Sigmoid colon (tissue), 4 donors: ENCODE data around the gene CZIB.

Source experiments
- EP300 ChIP-seq, 4 donors: sonication (generic); formaldehyde crosslinking; IDR thresholded peaks; one replicate each; pipeline ENCODE4 v1.6.1; 2017; ENCODE audit warnings: antibody characterized with exemption in 4 of 4
- POLR2A ChIP-seq, 2 donors: fragments of 450-650 bp; IDR thresholded peaks; one replicate each; pipeline ENCODE4 v1.6.1; 2016; ENCODE audit warnings: antibody characterized with exemption in 2 of 2, mild to moderate bottlenecking in 2 of 2, moderate library complexity in 2 of 2
- POLR2AphosphoS5 ChIP-seq, 4 donors: sonication (generic); formaldehyde crosslinking; IDR thresholded peaks; one replicate each; pipeline ENCODE4 v1.6.1; 2017; ENCODE audit warnings: antibody characterized with exemption in 4 of 4
- TF ChIP-seq, protein P1 (sequence below), 4 experiments: fragments of 450-650 bp in 3 of 4; fragments of 200-600 bp in 1 of 4; IDR thresholded peaks; one replicate each; pipeline ENCODE4 v1.5.1; 2016 to 2019; ENCODE audit warnings: antibody characterized with exemption in 4 of 4, mild to moderate bottlenecking in 3 of 4, moderate library complexity in 2 of 4

- TF ChIP-seq, protein P1, sequence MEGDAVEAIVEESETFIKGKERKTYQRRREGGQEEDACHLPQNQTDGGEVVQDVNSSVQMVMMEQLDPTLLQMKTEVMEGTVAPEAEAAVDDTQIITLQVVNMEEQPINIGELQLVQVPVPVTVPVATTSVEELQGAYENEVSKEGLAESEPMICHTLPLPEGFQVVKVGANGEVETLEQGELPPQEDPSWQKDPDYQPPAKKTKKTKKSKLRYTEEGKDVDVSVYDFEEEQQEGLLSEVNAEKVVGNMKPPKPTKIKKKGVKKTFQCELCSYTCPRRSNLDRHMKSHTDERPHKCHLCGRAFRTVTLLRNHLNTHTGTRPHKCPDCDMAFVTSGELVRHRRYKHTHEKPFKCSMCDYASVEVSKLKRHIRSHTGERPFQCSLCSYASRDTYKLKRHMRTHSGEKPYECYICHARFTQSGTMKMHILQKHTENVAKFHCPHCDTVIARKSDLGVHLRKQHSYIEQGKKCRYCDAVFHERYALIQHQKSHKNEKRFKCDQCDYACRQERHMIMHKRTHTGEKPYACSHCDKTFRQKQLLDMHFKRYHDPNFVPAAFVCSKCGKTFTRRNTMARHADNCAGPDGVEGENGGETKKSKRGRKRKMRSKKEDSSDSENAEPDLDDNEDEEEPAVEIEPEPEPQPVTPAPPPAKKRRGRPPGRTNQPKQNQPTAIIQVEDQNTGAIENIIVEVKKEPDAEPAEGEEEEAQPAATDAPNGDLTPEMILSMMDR (IDR thresholded peaks at IDR 0.05): no peak
- TF ChIP-seq EP300 (IDR thresholded peaks at IDR 0.05) (no peak), POLR2AphosphoS5 (IDR thresholded peaks at IDR 0.05) (no peak), POLR2A (IDR thresholded peaks at IDR 0.05) (no peak)
Observed at GRCh38 chr1:53260631-53261247, 40.3 kb upstream of the CZIB start.
